ENCODE results near the gene NOLC1. TPM values are rescaled to one million over a fixed set of nuclear protein-coding genes. Genes with fewer than 3 reads are reported as not detected.

The NOLC1 gene
- 42.1 TPM for total RNA-seq

GRCh38 chr10:102151774-102152544 lies at the start of gene NOLC1:
Gene NOLC1 (plus strand): TSS chr10:102152389. CDS start chr10:102152411, 22 bp downstream.

GRCh38 chr10:102120142-102120990 lies 31.8 kb upstream of the NOLC1 start, which contains the start of gene LDB1:
Gene LDB1 (minus strand): TSS chr10:102120368. CDS start chr10:102120110, 258 bp downstream.

GRCh38 chr10:102132563-102133372 lies 19.4 kb upstream of the NOLC1 start, which contains the start of gene PPRC1:
Gene PPRC1 (plus strand): TSS chr10:102133040. CDS start chr10:102133069, 29 bp downstream.

Other genes with a start within 250 kb of the NOLC1 start
- 25.2 TPM for gene ARMH3, start 96.2 kb upstream of the NOLC1 start, total RNA-seq
- gene HPS6, start 87.0 kb upstream of the NOLC1 start, total RNA-seq, result 20.0 TPM
- 78.5 TPM for gene LDB1, start 32.0 kb upstream of the NOLC1 start, total RNA-seq
- 18.4 TPM for gene PPRC1, start 19.3 kb upstream of the NOLC1 start, total RNA-seq
- 0.66 TPM for gene ELOVL3, start 73.9 kb downstream of the NOLC1 start, total RNA-seq
- 2.1 TPM for gene PITX3, start 89.1 kb downstream of the NOLC1 start, total RNA-seq
- gene GBF1, start 93.1 kb downstream of the NOLC1 start, total RNA-seq, result 46.9 TPM
- 16.2 TPM for gene NFKB2, start 243.3 kb downstream of the NOLC1 start, total RNA-seq